BJ (cell line): ENCODE measurements around the gene CST8. TPM values are rescaled to one million over a fixed set of nuclear protein-coding genes. Genes with fewer than 3 reads are reported as not detected.

Source experiments
- CTCF ChIA-PET: fragments of 350-600 bp; formaldehyde crosslinking; extraction: SDS; loops from one replicate; lab custom pipeline; 2021; ENCODE audit warnings: antibody characterized with exemption, inconsistent platforms; lab: Yijun Ruan, JAX
- POLR2A ChIA-PET: fragments of 300-600 bp; sonication (Branson Sonifier 250); formaldehyde crosslinking; extraction: SDS; loops from one replicate; lab custom pipeline; 2021; ENCODE audit warnings: antibody characterized with exemption; lab: Charles Lee
- DNase-seq: peaks from one replicate; pipeline ENCODE4 v3.0.0-alpha.2; 2011; ENCODE audit warnings: low read depth
- H3K27me3 ChIP-seq: 2 replicates; pipeline ENCODE4 v1.6.0; 2011; ENCODE audit warnings: low read length; ENCODE audit not compliant: control insufficient read depth, insufficient read depth
- H3K36me3 ChIP-seq: 2 replicates; pipeline ENCODE4 v1.5.1; 2011; ENCODE audit warnings: low read length; ENCODE audit not compliant: control insufficient read depth, insufficient read depth
- H3K4me3 ChIP-seq: 2 replicates; pipeline ENCODE4 v1.5.1; 2011; ENCODE audit warnings: low read depth, mild to moderate bottlenecking, control low read depth, low read length
- CTCF ChIP-seq: IDR thresholded peaks from 2 replicates; pipeline ENCODE4 v1.5.1; 2011; ENCODE audit warnings: low read depth, mild to moderate bottlenecking, control low read depth, inconsistent platforms, low read length, moderate library complexity; ENCODE audit not compliant: insufficient read depth
- polyA minus RNA-seq: library from RNA; depleted of rRNA, polyadenylated mRNA; stranded (reverse); fragments of >200 nt; gene quantifications from 2 replicates; pipeline ENCODE4 v1.2.3, GENCODE V29; 2011; rRNA and poly(A)+ RNA removed
- polyA plus RNA-seq: library from polyadenylated mRNA; depleted of rRNA; stranded (reverse); fragments of >200 nt; gene quantifications from 2 replicates; pipeline ENCODE4 v1.2.3, GENCODE V29; 2011; rRNA removed

CST8 gene, protein sequence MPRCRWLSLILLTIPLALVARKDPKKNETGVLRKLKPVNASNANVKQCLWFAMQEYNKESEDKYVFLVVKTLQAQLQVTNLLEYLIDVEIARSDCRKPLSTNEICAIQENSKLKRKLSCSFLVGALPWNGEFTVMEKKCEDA
- polyA plus RNA-seq: not detected in 2 replicates
- polyA minus RNA-seq: not detected in 2 replicates

DNA sequence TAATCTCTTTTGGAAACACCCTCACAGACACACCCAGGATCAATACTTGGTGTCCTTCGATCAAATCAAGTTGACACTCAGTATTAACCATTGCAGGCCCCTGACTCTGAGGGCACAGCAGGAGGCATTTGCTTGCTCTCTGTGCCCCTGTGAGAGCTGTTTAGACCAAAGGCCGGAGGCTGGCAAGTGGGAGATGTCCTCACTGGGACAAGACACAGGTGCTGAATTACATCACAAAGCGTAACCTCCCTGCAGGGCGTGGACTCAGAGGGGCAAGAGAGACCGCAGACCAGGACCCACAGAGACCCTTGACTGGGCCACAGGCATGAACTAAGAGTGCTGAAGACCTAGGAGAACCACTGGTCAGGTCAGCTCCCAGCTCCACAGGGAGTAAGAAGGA is at the start of gene CST8:
TSS of gene CST8 (plus strand) at position 301 of the 400 bp plus-strand sequence. CDS start 551 bp downstream, outside the sequence.
- no peaks in the 10 kb centered on the region for H3K36me3 ChIP-seq
- no peak within 1 kb of the TSS for H3K4me3 ChIP-seq
- no peak for TF ChIP-seq CTCF
- DNase-seq: no peak
- ChIA-PET CTCF (interaction anchor here (0.6 kb wide), 1 partner anchor 160 kb away, joined by 3 read pairs; no protein-coding TSS in a partner anchor), POLR2A (no interaction called here)
- H3K27me3 ChIP-seq: no peaks in the 10 kb centered on the region

- Histone ChIP-seq H3K27me3 (no peaks in the 10 kb centered on the region; the same call in 1 of the 2 replicates), H3K36me3 (no peaks in the 10 kb centered on the region), H3K4me3 (no peak overlapping the region)
- POLR2A ChIA-PET: no interaction called here
- DNase-seq: peak; percentile 19
- CTCF ChIA-PET: interaction anchor here (0.6 to 7.8 kb wide), 18 partner anchors 8 to 212 kb away, joined by 3 to 112 read pairs (median 5); partner anchors contain the start of genes CST11, CST9 and NXT1
- TF ChIP-seq CTCF: peak; percentile 92
Measured at GRCh38 chr20:23441850-23442313, 49.0 kb upstream of the CST8 start.

- DNase-seq: no peak
- no peak overlapping the region for H3K4me3 ChIP-seq
- no peaks in the 10 kb centered on the region; the same call in 1 of the 2 replicates for H3K27me3 ChIP-seq
- ChIA-PET POLR2A (no interaction called here), CTCF (interaction anchor here (0.6 to 7.8 kb wide), 14 partner anchors 9 to 199 kb away, joined by 3 to 112 read pairs (median 6); partner anchors contain the start of genes CST11 and CST9)
- H3K36me3 ChIP-seq: no peaks in the 10 kb centered on the region
- no peak for TF ChIP-seq CTCF
Measured at GRCh38 chr20:23442436-23442835, 48.5 kb upstream of the CST8 start.

DNA sequence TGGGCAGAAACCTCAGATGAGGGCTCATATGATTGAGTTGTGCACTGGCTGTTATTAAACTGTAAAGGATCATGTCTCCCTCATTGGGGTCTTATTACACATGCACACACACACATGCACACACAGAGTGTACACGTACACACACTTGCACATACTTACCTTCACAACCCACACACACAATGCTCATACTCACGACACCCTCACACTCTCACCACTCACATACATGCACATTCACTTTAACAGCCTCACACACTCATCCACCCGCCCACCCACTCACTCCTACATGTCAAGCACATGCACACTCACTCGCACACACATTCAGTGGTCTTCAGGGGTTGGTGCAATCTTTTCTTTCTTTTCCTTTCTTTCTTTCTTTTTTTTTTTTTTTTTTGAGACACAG is 46.1 kb upstream of the CST8 start:
- ChIA-PET POLR2A (no interaction called here), CTCF (interaction anchor here (0.6 to 7.8 kb wide), 6 partner anchors 28 to 1486 kb away, joined by 3 to 112 read pairs (median 6); partner anchors contain the start of gene CST9)
- no peak for TF ChIP-seq CTCF

DNA sequence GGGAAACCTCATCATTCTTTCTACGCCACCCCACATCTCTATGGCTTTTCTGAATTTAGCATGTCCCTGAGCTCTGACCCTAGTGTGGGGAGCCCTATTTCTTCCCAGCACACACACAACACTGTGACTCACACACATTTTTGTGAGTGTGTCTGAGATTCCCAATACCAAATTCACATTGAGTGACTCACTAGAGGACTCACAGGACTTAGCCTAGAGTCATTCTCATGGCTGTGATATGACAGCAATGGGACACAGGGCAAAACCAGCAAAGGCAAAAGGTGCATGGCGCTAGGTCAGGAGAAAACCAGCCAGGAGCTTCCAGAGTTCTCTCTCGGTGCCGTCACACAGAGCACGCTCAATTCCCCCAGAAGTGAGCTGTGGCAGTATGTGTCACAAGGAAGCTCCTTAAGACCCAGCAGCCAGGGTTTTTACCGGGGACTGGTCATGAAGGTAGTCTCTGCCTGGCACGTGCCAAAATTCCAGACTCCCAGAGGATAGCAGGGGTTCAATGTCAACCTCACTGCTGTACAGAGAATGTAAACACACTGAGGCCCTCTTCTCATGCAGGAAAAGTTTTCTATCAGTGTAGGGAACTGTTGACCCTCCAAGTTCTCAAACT is 45.2 kb upstream of the CST8 start:
- POLR2A ChIA-PET: interaction anchor here (0.5 kb wide), 1 partner anchor 14 kb away, joined by 3 read pairs; no protein-coding TSS in a partner anchor
- Histone ChIP-seq H3K27me3 (no peaks in the 10 kb centered on the region), H3K36me3 (no peaks in the 10 kb centered on the region), H3K4me3 (no peak overlapping the region)
- CTCF ChIA-PET: interaction anchor here (1.1 to 7.8 kb wide), 7 partner anchors 8 to 222 kb away, joined by 3 to 112 read pairs (median 6); partner anchors contain the start of gene CST9
- DNase-seq: peak; percentile 59
- no peak for TF ChIP-seq CTCF

More for the DNA sequence above, 46.1 kb upstream of the CST8 start:
- H3K4me3 ChIP-seq: no peak overlapping the region
- no peaks in the 10 kb centered on the region; the same call in 1 of the 2 replicates for H3K27me3 ChIP-seq
- DNase-seq: no peak
- no peaks in the 10 kb centered on the region for H3K36me3 ChIP-seq
